GM12801 (cell line): Measurements from ENCODE around the gene LRRC45.

Experiments used
- CTCF ChIP-seq: IDR thresholded peaks from one replicate; pipeline ENCODE4 v1.5.1; 2011; ENCODE audit warnings: control low read depth; ENCODE audit not compliant: insufficient read length; ENCODE audit errors: extremely low read depth

Gene LRRC45

DNA sequence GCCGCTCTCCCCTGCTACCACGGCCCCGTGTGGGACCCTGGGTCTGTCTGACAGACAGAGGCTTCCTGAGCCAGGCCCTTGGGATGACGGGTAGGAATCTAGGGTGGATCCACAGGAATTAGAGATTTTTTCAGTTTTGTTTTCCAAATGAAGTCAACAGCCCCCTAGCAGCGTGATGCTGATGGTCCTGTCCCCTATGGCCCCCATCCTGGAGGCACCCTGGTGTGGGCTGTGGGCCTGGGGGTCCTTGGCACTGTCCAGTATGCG lies 15.9 kb upstream of the LRRC45 start:
- no peak for TF ChIP-seq CTCF

DNA sequence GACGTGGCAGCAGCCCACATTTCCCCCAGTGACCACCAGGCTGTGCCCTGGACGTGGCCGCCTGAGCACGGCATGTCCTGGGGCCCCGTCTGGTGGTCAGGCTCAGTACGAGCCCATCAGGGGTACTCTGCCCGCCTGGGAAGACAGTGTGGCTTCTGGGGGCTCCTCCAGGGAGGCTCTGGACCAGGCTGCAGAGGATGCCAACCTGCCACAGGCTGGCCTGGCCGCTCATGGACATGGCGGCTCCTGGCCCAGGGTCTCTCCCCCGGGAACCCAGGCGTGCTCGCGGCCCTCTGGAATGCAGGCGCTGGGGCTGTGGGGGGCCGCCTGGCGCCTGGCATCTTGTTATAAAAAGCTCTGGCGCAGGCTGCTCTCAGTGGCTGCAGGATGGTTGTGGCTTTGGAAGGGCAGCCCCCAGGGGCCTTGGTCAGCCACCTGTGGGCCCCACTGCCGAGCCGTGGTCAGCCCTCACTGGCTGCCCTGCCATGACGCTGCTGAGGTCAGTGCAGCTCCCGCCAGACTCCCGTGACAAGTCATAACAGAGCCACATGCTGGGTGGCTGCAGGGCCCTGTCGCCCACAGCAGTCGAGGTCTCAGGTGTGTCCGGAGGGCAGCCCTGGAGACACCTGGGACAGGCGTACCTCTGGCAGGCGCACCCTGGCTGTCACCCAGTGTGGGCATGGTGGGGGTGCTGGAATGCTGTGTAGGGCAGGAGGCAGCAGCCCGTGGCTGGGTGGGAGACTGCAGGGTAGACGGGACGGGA lies 15.4 kb upstream of the LRRC45 start:
- no peak for TF ChIP-seq CTCF

- TF ChIP-seq CTCF: no peak
Measured at GRCh38 chr17:82008258-82008940, 14.7 kb upstream of the LRRC45 start.

DNA sequence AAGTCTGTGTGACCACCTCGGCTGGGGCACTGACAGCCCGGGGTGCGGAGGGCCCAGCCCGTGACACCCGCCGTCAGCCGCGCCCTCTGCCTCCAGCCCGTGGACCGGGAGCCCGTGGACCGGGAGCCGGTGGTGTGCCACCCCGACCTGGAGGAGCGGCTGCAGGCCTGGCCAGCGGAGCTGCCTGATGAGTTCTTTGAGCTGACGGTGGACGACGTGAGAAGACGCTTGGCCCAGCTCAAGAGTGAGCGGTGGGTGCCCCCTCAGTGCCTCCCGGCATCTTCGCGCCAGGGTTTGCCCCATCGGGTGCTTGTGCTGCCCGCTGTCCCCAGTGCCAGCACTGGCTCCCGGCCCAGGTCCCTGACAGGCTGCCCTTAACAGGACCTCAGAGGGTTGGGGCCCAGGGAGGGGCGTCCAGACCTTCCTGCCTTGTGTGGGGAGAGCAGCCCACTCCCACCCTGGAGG lies 14.1 kb upstream of the LRRC45 start:
- no peak for TF ChIP-seq CTCF

GRCh38 chr17:82009413-82009812 lies 13.7 kb upstream of the LRRC45 start:
- TF ChIP-seq CTCF: no peak

DNA sequence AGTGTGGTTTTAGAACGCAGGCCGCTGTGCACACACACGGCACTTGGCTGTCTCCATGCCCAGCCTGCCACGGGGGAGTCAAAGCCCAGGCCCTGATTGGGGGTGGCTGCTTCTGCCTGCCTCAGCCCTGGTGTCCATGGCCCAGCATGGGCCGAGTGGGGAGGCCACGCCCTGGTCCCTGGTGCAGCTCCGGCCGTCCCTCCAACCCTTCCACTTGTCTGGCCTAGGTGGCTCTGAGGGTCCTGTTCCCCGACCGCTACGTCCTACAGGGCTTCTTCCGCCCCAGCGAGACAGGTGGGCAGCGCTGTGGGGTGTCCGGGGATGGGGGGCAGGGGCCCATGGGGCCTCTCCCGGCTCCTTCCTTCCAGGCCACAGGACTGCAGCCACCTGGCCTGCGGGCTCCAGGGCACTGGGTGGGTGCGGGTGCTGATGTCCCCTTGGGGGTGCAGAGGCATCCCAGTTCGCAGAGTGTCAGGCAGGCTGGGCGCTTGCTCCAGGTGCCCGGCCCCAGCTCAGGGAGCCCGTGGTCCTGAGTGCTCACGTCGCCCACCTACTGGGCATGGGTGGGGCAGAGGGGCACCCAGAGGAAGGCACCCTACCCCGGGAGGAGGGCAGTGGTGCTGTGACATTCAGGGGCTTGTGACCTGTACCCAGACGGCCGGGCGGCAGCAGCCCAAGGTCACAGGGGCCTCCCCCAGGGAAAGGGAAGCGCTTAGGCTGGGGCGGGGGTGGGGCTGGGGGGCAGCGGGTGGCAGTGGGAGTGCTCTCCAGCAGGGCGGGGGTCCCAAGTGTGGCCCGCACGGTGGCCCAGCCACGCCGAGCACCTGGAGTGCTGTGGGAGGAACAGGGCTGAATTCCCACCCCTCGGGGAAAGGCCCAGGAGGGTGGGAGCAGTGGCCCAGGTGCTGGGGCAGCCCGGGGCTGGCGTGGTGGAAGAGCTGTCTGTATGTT lies 12.3 kb upstream of the LRRC45 start:
- TF ChIP-seq CTCF: no peak

- TF ChIP-seq CTCF: no peak
Measured at GRCh38 chr17:82011617-82012187, 11.4 kb upstream of the LRRC45 start.
